K562 (cell line): Measurements from ENCODE around the gene RAB3D. TPM values are rescaled to one million over a fixed set of nuclear protein-coding genes. Genes with fewer than 3 reads are reported as not detected.

Source experiments
- SIN3A ChIP-seq, 2 experiments: fragments of 150-350 bp in 1 of 2; IDR thresholded peaks; 2 replicates each; pipeline ENCODE4 v1.6.1; 2011 to 2016; ENCODE audit warnings: borderline replicate concordance in 2 of 2, low read depth in 2 of 2, low read length in 2 of 2, mild to moderate bottlenecking in 2 of 2, moderate library complexity in 2 of 2; ENCODE audit not compliant: control insufficient read depth in 1 of 2
- polyA plus RNA-seq, 8 experiments: library from polyadenylated mRNA; depleted of rRNA in 4 of 8; stranded (reverse) in 5 of 8; unstranded in 3 of 8; fragments of >200 nt; fragmentation: Nextera tagmentation in 2 of 8; fragmentation: Illumina TruSeq in 1 of 8; extraction: Ambion mirVana in 2 of 8; extraction: Trizol in 1 of 8; gene quantifications; 2 replicates each; pipeline versions ENCODE4 v1.2.1 to v1.2.3, GENCODE V29; 2011 to 2014; ENCODE audit warnings: inconsistent platforms in 1 of 8, missing spikeins in 1 of 8
- total RNA-seq, 7 experiments: library from RNA; depleted of rRNA in 6 of 7; stranded (reverse); fragments of >200 nt in 6 of 7; fragmentation: Illumina TruSeq in 2 of 7; extraction: Trizol in 2 of 7; gene quantifications; 2 replicates each; pipeline versions ENCODE4 v1.2.1 to v1.2.3, GENCODE V29; 2011 to 2021; ENCODE audit warnings: low replicate concordance in 1 of 7
- TF ChIP-seq, protein P1 (sequence below): IDR thresholded peaks from 3 replicates; pipeline ENCODE4 v1.6.1; 2011; ENCODE audit warnings: borderline replicate concordance, mild to moderate bottlenecking, moderate library complexity; ENCODE audit not compliant: insufficient read length; ENCODE audit errors: extremely low read depth

Gene RAB3D
- total and polyA plus RNA-seq, 9 of the 15 experiments (the other 6 are each of a cell fraction or from before 2014, with no cell fraction given) = 0.34 to 3.3 (median 1.3) TPM

DNA sequence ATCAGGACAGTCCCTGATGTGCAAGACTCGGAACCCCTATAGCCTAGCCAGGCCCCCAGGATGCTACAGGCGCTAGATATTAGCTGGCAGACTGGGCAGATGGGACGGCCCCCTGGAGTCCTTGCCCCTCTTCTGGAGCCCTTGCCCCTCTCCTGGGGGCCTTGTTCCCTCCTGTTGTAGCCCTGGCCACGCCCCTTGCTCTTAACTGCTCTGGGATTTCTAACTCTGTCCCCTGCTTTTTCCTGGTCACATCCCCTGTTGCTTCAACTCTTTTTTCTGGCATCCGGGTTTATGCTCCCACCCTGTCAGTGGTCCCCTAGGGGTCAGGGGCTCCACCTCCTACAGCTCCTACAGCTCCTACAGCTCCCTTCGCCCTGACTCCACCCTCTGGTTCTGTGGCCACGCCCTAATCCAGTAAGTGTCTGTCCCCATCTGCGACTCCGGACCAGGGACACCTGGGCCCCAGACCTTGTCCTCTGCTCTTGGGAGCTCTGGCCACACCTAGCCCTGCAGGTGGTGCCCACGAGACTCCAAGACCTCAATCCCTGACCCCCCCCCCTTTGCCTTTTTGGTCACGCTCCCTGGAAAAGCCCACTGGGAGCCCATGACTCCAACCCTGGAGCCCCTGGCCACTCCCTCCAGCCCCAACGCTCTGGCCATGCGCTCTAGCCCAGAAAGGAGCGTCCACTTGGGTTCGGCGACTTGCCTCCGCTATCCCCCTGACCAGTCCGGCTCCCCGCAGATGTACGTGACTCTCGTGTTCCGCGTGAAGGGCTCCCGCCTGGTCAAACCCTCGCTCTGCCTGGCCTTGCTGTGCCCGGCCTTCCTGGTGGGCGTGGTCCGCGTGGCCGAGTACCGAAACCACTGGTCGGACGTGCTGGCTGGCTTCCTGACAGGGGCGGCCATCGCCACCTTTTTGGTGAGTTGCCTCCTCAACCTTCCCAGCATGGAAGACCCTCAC, 22.6 kb upstream of the RAB3D start (continued):
- TF ChIP-seq, protein P1, sequence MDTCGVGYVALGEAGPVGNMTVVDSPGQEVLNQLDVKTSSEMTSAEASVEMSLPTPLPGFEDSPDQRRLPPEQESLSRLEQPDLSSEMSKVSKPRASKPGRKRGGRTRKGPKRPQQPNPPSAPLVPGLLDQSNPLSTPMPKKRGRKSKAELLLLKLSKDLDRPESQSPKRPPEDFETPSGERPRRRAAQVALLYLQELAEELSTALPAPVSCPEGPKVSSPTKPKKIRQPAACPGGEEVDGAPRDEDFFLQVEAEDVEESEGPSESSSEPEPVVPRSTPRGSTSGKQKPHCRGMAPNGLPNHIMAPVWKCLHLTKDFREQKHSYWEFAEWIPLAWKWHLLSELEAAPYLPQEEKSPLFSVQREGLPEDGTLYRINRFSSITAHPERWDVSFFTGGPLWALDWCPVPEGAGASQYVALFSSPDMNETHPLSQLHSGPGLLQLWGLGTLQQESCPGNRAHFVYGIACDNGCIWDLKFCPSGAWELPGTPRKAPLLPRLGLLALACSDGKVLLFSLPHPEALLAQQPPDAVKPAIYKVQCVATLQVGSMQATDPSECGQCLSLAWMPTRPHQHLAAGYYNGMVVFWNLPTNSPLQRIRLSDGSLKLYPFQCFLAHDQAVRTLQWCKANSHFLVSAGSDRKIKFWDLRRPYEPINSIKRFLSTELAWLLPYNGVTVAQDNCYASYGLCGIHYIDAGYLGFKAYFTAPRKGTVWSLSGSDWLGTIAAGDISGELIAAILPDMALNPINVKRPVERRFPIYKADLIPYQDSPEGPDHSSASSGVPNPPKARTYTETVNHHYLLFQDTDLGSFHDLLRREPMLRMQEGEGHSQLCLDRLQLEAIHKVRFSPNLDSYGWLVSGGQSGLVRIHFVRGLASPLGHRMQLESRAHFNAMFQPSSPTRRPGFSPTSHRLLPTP = no peak
- 0 out of 4 replicates have a peak, but pooled peaks of 1 of the 2 experiments have one; percentile 22 for TF ChIP-seq SIN3A (IDR thresholded peaks at IDR 0.05; ENCODE audit: borderline replicate concordance in 2 of 2, control insufficient read depth in 1 of 2, low read depth in 2 of 2, low read length in 2 of 2)
